K562 (cell line): ENCODE measurements around the gene SORBS2. TPM values are rescaled to one million over a fixed set of nuclear protein-coding genes. Genes with fewer than 3 reads are reported as not detected.

Experiments
- ATAC-seq: fragments of 200-7000 bp; cut with Tn5 transposase; 3 replicates; pipeline ENCODE4 v1.9.1; 2020; ENCODE audit warnings: moderate library complexity
- BruUV-seq: library from RNA; stranded (reverse); fragments of 400-500 nt; replicated peaks from 2 replicates; lab custom pipeline; 2021; lab: Mats Ljungman, UMichigan
- CTCF ChIA-PET: fragments of 300-600 bp; formaldehyde crosslinking; extraction: SDS; loops from one replicate; lab custom pipeline; 2021; ENCODE audit warnings: low intra/inter-chr PET ratio; lab: Yijun Ruan, JAX
- POLR2A ChIA-PET: fragments of 300-600, 350-650 bp; sonication (Branson Sonifier 250); formaldehyde crosslinking; extraction: SDS; loops from one replicate; lab custom pipeline; 2021; ENCODE audit warnings: antibody characterized with exemption, inconsistent platforms; lab: Yijun Ruan, JAX
- DNase-seq, 4 experiments: peaks; one replicate each; pipeline versions ENCODE4 v3.0.0 to v3.0.0-alpha.2; 2011 to 2018; ENCODE audit warnings: low spot score in 3 of 4, mixed read lengths in 3 of 4; ENCODE audit errors: extremely low read depth in 1 of 4
- FAIRE-seq: peaks from 2 replicates; lab custom pipeline; 2011; peaks lifted over from hg19 to GRCh38; lab: Jason Lieb, UNC
- H2AFZ ChIP-seq: 2 replicates; pipeline ENCODE4 v1.6.0; 2011; ENCODE audit warnings: low read depth, low read length, control low read depth, inconsistent platforms
- H3K27ac ChIP-seq: fragments of 200-600 bp; 3 replicates; pipeline ENCODE4 v1.8.0; 2011; ENCODE audit warnings: low read depth, mild to moderate bottlenecking, control low read depth, inconsistent platforms, low read length, moderate library complexity, mixed read lengths; ENCODE audit errors: extremely low read depth
- H3K27me3 ChIP-seq, 2 experiments: fragments of 300-600 bp in 1 of 2; 2 replicates in 1 of 2; 3 replicates in 1 of 2; pipeline versions ENCODE4 v1.6.0 to v1.8.0; 2011; ENCODE audit warnings: inconsistent platforms in 2 of 2, low read length in 2 of 2, mild to moderate bottlenecking in 1 of 2, mixed read lengths in 1 of 2, moderate library complexity in 1 of 2; ENCODE audit not compliant: control insufficient read depth in 2 of 2, insufficient read depth in 2 of 2
- H3K36me3 ChIP-seq: fragments of 300-600 bp; 3 replicates; pipeline ENCODE4 v1.8.0; 2011; ENCODE audit warnings: mild to moderate bottlenecking, low read length, inconsistent platforms; ENCODE audit not compliant: control insufficient read depth, insufficient read depth
- H3K4me1 ChIP-seq, 2 experiments: fragments of 200-600 bp in 1 of 2; replicated peaks in 1 of 2; 2 replicates in 1 of 2; 3 replicates in 1 of 2; pipeline versions ENCODE4 v1.5.1 to v1.8.0; 2011; ENCODE audit warnings: inconsistent platforms in 2 of 2, low read length in 2 of 2, mild to moderate bottlenecking in 1 of 2, mixed read lengths in 1 of 2, moderate library complexity in 1 of 2; ENCODE audit not compliant: control insufficient read depth in 2 of 2, insufficient read depth in 2 of 2
- H3K4me2 ChIP-seq: 2 replicates; pipeline ENCODE4 v1.6.1; 2011; ENCODE audit warnings: low read length, control low read depth, inconsistent platforms, mixed read lengths; ENCODE audit not compliant: insufficient read depth
- H3K4me3 ChIP-seq: fragments of 200-600 bp; sonication (generic), shearing (Covaris generic); 2 replicates; pipeline ENCODE4 v1.5.1; 2016; ENCODE audit warnings: control low read depth, inconsistent platforms
- H3K79me2 ChIP-seq: fragments of 200-600 bp; 3 replicates; pipeline ENCODE4 v1.8.0; 2011; ENCODE audit warnings: low read length, inconsistent platforms; ENCODE audit not compliant: control insufficient read depth, insufficient read depth
- H3K9ac ChIP-seq, 2 experiments: 2 replicates each; pipeline versions ENCODE4 v1.6.0 to v1.6.1; 2011; ENCODE audit warnings: low read depth in 2 of 2, low read length in 2 of 2, control low read depth in 1 of 2, inconsistent platforms in 1 of 2, mild to moderate bottlenecking in 1 of 2, mixed read lengths in 1 of 2; ENCODE audit not compliant: insufficient read depth in 1 of 2
- H3K9me1 ChIP-seq: one replicate; pipeline ENCODE4 v1.6.0; 2011; ENCODE audit warnings: inconsistent platforms, mild to moderate bottlenecking, low read length, moderate library complexity; ENCODE audit not compliant: control insufficient read depth, insufficient read depth
- H3K9me3 ChIP-seq: replicated peaks from 2 replicates; pipeline ENCODE4 v1.5.1; 2011; ENCODE audit warnings: low read depth, low read length, inconsistent platforms; ENCODE audit not compliant: control insufficient read depth, insufficient read depth
- H4K20me1 ChIP-seq: replicated peaks from 2 replicates; pipeline ENCODE4 v1.6.1; 2011; ENCODE audit warnings: low read length, inconsistent platforms, mixed read lengths; ENCODE audit not compliant: control insufficient read depth, insufficient read depth
- CBX2 ChIP-seq: fragments of 200-600 bp; sonication (generic); IDR thresholded peaks from one replicate; pipeline ENCODE4 v1.6.1; 2012; ENCODE audit warnings: mild to moderate bottlenecking, low read length, inconsistent platforms; ENCODE audit not compliant: insufficient read depth, poor library complexity, severe bottlenecking
- PPARD ChIP-seq: fragments of 250-450 bp; sonication (Bioruptor Pico); IDR thresholded peaks from 2 replicates; pipeline ENCODE4 v1.8.0; 2022; ENCODE audit warnings: inconsistent platforms, mild to moderate bottlenecking, moderate library complexity
- ZNF124 ChIP-seq: sonication (generic); formaldehyde crosslinking; IDR thresholded peaks from 2 replicates; pipeline ENCODE4 v1.8.1; 2022; ENCODE audit warnings: missing genetic modification reagents
- ZNF217 ChIP-seq: sonication (generic); formaldehyde crosslinking; IDR thresholded peaks from 2 replicates; pipeline ENCODE4 v1.8.0; 2022; ENCODE audit warnings: mild to moderate bottlenecking, missing genetic modification reagents
- ZNF24 ChIP-seq: fragments of 450-650 bp; IDR thresholded peaks from 2 replicates; pipeline ENCODE4 v1.6.1; 2016
- WGBS: fragments of 100-300 bp; shearing (Covaris generic); methylation state at CpG from one replicate; pipeline ENCODE4 v1.1.6; 2016; ENCODE audit warnings: low coverage, mixed read lengths; ENCODE audit not compliant: insufficient coverage; ENCODE audit errors: missing lambda C conversion rate; 5-methylcytosine and 5-hydroxymethylcytosine counted together
- in situ Hi-C: fragments of 300-500 bp; cut with MboI; formaldehyde crosslinking; loops from 4 replicates; pipeline ENCODE4 v1.15.0; 2018; ENCODE audit warnings: inconsistent platforms, mixed read lengths
- intact Hi-C: fragments of 100-400 bp; cut with micrococcal nuclease; formaldehyde crosslinking; loops from 2 replicates; pipeline ENCODE4 v1.14.2; 2022
- polyA plus RNA-seq, 8 experiments: library from polyadenylated mRNA; depleted of rRNA in 4 of 8; stranded (reverse) in 5 of 8; unstranded in 3 of 8; fragments of >200 nt; fragmentation: Nextera tagmentation in 2 of 8; fragmentation: Illumina TruSeq in 1 of 8; extraction: Ambion mirVana in 2 of 8; extraction: Trizol in 1 of 8; gene quantifications; 2 replicates each; pipeline versions ENCODE4 v1.2.1 to v1.2.3, GENCODE V29; 2011 to 2014; ENCODE audit warnings: inconsistent platforms in 1 of 8, missing spikeins in 1 of 8
- total RNA-seq, 7 experiments: library from RNA; depleted of rRNA in 6 of 7; stranded (reverse); fragments of >200 nt in 6 of 7; fragmentation: Illumina TruSeq in 2 of 7; extraction: Trizol in 2 of 7; gene quantifications; 2 replicates each; pipeline versions ENCODE4 v1.2.1 to v1.2.3, GENCODE V29; 2011 to 2021; ENCODE audit warnings: low replicate concordance in 1 of 7
- TF ChIP-seq, protein P1 (sequence below): fragments of 250-450 bp; sonication (Bioruptor Pico); IDR thresholded peaks from 2 replicates; pipeline ENCODE4 v1.8.0; 2022; ENCODE audit warnings: moderate library complexity, mild to moderate bottlenecking, inconsistent platforms
- TF ChIP-seq, protein P2 (sequence below): fragments of 450-650 bp; IDR thresholded peaks from 2 replicates; pipeline ENCODE4 v1.7.1; 2018; ENCODE audit warnings: mild to moderate bottlenecking, low read depth; ENCODE audit not compliant: partially characterized antibody
- TF ChIP-seq, protein P3 (sequence below): sonication (generic); formaldehyde crosslinking; IDR thresholded peaks from 2 replicates; pipeline ENCODE4 v1.8.0; 2022; ENCODE audit warnings: mild to moderate bottlenecking, low read depth, missing genetic modification reagents

The SORBS2 gene
- total and polyA plus RNA-seq, 9 of the 15 experiments (the other 6 are each of a cell fraction or from before 2014, with no cell fraction given) = 0.29 TPM; not detected in 8

DNA sequence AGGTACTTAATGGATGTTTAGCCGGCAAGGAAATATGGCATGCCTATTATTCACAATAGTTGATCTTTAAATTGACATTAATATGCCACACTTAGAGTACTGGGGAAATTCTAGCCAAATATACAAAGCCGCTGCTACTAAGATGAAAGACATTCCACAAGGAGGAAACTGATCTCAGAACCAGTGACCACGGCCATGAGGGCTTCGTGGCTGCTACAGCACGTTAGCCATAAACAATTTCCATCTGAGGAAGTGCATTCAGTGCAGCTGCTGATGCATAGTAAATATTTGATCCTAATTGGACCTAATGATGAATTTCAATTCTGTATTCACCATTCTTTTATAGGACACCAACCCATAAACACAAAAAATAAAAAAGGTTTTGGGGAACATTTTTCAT lies 59.1 kb downstream of the SORBS2 start (continued):
- TF ChIP-seq, protein P1, sequence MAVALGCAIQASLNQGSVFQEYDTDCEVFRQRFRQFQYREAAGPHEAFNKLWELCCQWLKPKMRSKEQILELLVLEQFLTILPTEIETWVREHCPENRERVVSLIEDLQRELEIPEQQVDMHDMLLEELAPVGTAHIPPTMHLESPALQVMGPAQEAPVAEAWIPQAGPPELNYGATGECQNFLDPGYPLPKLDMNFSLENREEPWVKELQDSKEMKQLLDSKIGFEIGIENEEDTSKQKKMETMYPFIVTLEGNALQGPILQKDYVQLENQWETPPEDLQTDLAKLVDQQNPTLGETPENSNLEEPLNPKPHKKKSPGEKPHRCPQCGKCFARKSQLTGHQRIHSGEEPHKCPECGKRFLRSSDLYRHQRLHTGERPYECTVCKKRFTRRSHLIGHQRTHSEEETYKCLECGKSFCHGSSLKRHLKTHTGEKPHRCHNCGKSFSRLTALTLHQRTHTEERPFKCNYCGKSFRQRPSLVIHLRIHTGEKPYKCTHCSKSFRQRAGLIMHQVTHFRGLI (CRISPR knock-in tag) = no peak
- no peak for TF ChIP-seq CBX2
- TF ChIP-seq, protein P2, sequence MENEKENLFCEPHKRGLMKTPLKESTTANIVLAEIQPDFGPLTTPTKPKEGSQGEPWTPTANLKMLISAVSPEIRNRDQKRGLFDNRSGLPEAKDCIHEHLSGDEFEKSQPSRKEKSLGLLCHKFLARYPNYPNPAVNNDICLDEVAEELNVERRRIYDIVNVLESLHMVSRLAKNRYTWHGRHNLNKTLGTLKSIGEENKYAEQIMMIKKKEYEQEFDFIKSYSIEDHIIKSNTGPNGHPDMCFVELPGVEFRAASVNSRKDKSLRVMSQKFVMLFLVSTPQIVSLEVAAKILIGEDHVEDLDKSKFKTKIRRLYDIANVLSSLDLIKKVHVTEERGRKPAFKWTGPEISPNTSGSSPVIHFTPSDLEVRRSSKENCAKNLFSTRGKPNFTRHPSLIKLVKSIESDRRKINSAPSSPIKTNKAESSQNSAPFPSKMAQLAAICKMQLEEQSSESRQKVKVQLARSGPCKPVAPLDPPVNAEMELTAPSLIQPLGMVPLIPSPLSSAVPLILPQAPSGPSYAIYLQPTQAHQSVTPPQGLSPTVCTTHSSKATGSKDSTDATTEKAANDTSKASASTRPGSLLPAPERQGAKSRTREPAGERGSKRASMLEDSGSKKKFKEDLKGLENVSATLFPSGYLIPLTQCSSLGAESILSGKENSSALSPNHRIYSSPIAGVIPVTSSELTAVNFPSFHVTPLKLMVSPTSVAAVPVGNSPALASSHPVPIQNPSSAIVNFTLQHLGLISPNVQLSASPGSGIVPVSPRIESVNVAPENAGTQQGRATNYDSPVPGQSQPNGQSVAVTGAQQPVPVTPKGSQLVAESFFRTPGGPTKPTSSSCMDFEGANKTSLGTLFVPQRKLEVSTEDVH = no peak

DNA sequence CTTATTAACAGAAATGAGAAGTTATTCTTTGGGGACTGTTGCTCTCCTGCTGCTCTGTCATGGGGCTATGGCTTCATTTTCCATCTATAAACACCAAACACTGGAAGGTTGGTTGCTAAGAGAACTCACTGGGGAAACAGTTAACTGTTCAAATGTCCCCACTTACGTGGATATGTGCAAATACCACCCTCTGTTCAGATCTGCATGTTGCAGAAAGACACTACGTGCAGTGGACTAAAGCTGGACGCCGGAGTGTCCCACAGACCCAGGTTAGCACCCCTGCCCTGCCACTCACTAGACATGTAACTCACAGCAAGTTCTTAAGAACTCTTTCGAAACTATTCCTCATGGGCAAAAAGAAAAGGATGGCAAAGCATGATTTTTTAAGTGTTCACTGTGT lies 62.1 kb downstream of the SORBS2 start:
- Histone ChIP-seq H4K20me1 (no peaks in the 10 kb centered on the region), H3K9me3 (no peaks in the 10 kb centered on the region), H3K79me2 (no peaks in the 10 kb centered on the region), H3K9ac (no peak overlapping the region), H2AFZ (no peak overlapping the region), H3K4me2 (no peak overlapping the region), H3K4me1 (no peaks in the 10 kb centered on the region), H3K9me1 (no peaks in the 10 kb centered on the region), H3K27me3 (peaks cover 16 to 35% of the 10 kb centered on the region in 2 experiments; a peak in 4 of 5 replicates), H3K4me3 (no peak overlapping the region), H3K36me3 (no peaks in the 10 kb centered on the region), H3K27ac (no peak overlapping the region)
- TF ChIP-seq PPARD (CRISPR knock-in tag) (no peak), ZNF124 (no peak), ZNF24 (no peak), ZNF217 (CRISPR knock-in tag) (no peak)
- TF ChIP-seq, protein P3, sequence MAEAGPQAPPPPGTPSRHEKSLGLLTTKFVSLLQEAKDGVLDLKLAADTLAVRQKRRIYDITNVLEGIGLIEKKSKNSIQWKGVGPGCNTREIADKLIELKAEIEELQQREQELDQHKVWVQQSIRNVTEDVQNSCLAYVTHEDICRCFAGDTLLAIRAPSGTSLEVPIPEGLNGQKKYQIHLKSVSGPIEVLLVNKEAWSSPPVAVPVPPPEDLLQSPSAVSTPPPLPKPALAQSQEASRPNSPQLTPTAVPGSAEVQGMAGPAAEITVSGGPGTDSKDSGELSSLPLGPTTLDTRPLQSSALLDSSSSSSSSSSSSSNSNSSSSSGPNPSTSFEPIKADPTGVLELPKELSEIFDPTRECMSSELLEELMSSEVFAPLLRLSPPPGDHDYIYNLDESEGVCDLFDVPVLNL (CRISPR knock-in tag) = no peak
- CTCF ChIA-PET = no interaction called here
- 0% methylated on average over 5 of the region's 5 CpGs for WGBS
- intact Hi-C loops (no loop called here), in situ Hi-C loops (no loop called here)
- ATAC-seq (no peak), FAIRE-seq (no peak), DNase-seq (no peak)
- no TSS peak for BruUV-seq
- POLR2A ChIA-PET = no interaction called here
